Endothelial cell of umbilical vein (primary cell): Measurements from ENCODE around the gene RPRML.

Source experiments
- EZH2 ChIP-seq: IDR thresholded peaks from 2 replicates; pipeline ENCODE4 v1.6.1; 2012; ENCODE audit warnings: borderline replicate concordance, low read depth, mild to moderate bottlenecking, moderate library complexity, low read length, inconsistent platforms; ENCODE audit not compliant: severe bottlenecking
- JUN ChIP-seq: IDR thresholded peaks from 2 replicates; pipeline ENCODE4 v1.6.1; 2011; ENCODE audit warnings: borderline replicate concordance, low read depth; ENCODE audit not compliant: insufficient read length, insufficient read depth
- POLR2A ChIP-seq: IDR thresholded peaks from 2 replicates; pipeline ENCODE4 v1.6.1; 2012; ENCODE audit warnings: low read depth, mild to moderate bottlenecking, control low read depth, low read length
- POLR2AphosphoS5 ChIP-seq: IDR thresholded peaks from 2 replicates; pipeline ENCODE4 v1.6.1; 2012; ENCODE audit warnings: low read depth, mild to moderate bottlenecking, control low read depth, low read length, moderate library complexity; ENCODE audit not compliant: insufficient read depth
- TF ChIP-seq, protein P1 (sequence below), 2 donors: IDR thresholded peaks; 1 replicate in 1 of 2; 2 replicates in 1 of 2; pipeline ENCODE4 v1.5.1; 2011; ENCODE audit warnings: low read length in 2 of 2, mild to moderate bottlenecking in 2 of 2, moderate library complexity in 2 of 2, control low read depth in 1 of 2, inconsistent platforms in 1 of 2, low read depth in 1 of 2; ENCODE audit not compliant: insufficient read depth in 1 of 2; ENCODE audit errors: extremely low read depth in 1 of 2

DNA sequence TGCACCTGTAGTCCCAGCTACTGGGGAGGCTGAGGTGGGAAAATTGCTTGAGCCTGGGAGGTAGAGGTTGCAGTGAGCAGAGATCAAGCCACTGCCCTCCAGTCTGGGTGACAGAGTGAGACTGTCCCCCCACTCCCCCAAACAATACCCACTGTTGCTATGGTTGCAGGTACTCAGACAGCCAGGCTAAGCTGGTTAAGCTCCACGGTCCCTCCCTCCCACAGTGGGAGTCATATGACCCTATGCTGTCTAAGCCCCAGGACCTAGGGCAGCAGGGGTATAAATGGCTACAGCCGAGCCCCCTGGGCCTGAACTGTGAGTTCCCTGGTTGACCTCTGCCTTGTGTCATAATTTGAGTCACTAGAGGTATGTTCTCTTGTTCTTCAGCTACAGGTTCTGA lies 15.9 kb upstream of the RPRML start:
- no peak for TF ChIP-seq JUN
- TF ChIP-seq EZH2: no peak
- TF ChIP-seq, protein P1, sequence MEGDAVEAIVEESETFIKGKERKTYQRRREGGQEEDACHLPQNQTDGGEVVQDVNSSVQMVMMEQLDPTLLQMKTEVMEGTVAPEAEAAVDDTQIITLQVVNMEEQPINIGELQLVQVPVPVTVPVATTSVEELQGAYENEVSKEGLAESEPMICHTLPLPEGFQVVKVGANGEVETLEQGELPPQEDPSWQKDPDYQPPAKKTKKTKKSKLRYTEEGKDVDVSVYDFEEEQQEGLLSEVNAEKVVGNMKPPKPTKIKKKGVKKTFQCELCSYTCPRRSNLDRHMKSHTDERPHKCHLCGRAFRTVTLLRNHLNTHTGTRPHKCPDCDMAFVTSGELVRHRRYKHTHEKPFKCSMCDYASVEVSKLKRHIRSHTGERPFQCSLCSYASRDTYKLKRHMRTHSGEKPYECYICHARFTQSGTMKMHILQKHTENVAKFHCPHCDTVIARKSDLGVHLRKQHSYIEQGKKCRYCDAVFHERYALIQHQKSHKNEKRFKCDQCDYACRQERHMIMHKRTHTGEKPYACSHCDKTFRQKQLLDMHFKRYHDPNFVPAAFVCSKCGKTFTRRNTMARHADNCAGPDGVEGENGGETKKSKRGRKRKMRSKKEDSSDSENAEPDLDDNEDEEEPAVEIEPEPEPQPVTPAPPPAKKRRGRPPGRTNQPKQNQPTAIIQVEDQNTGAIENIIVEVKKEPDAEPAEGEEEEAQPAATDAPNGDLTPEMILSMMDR (IDR thresholded peaks at IDR 0.05; ENCODE audit: extremely low read depth in 1 of 2, insufficient read depth in 1 of 2, low read depth in 1 of 2, low read length in 2 of 2): no peak
- TF ChIP-seq POLR2A: no peak
- no peak for TF ChIP-seq POLR2AphosphoS5
